Endothelial cell of umbilical vein (primary cell): Measurements from ENCODE around the gene CLRN3. TPM values are rescaled to one million over a fixed set of nuclear protein-coding genes. Genes with fewer than 3 reads are reported as not detected.

Source experiments
- BruUV-seq: library from RNA; stranded (reverse); fragments of 400-500 nt; replicated peaks from 2 replicates; lab custom pipeline; 2021; lab: Mats Ljungman, UMichigan
- CTCF ChIA-PET: fragments of 300-600, 350-600 bp; sonication (Branson Sonifier 250); formaldehyde crosslinking; loops from one replicate; lab custom pipeline; 2021; ENCODE audit warnings: antibody characterized with exemption, inconsistent platforms; lab: Charles Lee
- POLR2A ChIA-PET: fragments of 300-600, 350-600 bp; sonication (Branson Sonifier 250); formaldehyde crosslinking; loops from one replicate; lab custom pipeline; 2021; ENCODE audit warnings: antibody characterized with exemption, inconsistent platforms; lab: Charles Lee
- DNase-seq: peaks from one replicate; pipeline ENCODE4 v3.0.0-alpha.2; 2011; ENCODE audit warnings: low read depth, low spot score
- FAIRE-seq: peaks from 2 replicates; lab custom pipeline; 2011; peaks lifted over from hg19 to GRCh38; lab: Jason Lieb, UNC
- H2AFZ ChIP-seq: 2 replicates; pipeline ENCODE4 v1.6.0; 2012; ENCODE audit warnings: low read depth, low read length, control low read depth, inconsistent platforms
- H3K27ac ChIP-seq: 2 replicates; pipeline ENCODE4 v1.5.1; 2011; ENCODE audit warnings: low read depth, mild to moderate bottlenecking, control low read depth, low read length, moderate library complexity; ENCODE audit not compliant: insufficient read depth
- H3K27me3 ChIP-seq, 2 experiments: 2 replicates each; pipeline versions ENCODE4 v1.6.0 to v1.6.1; 2011; ENCODE audit warnings: low read length in 2 of 2, mixed read lengths in 1 of 2; ENCODE audit not compliant: control insufficient read depth in 2 of 2, insufficient read depth in 2 of 2
- H3K36me3 ChIP-seq, 2 experiments: 2 replicates in 1 of 2; 3 replicates in 1 of 2; pipeline ENCODE4 v1.5.1; 2011; ENCODE audit warnings: low read length in 2 of 2, mild to moderate bottlenecking in 1 of 2, moderate library complexity in 1 of 2; ENCODE audit not compliant: control insufficient read depth in 2 of 2, insufficient read depth in 2 of 2; ENCODE audit errors: extremely low read depth in 1 of 2
- H3K4me1 ChIP-seq: 3 replicates; pipeline ENCODE4 v1.5.1; 2011; ENCODE audit warnings: mild to moderate bottlenecking, low read length; ENCODE audit not compliant: control insufficient read depth, insufficient read depth; ENCODE audit errors: extremely low read depth
- H3K4me2 ChIP-seq: 2 replicates; pipeline ENCODE4 v1.6.1; 2011; ENCODE audit warnings: low read length, control low read depth, mixed read lengths; ENCODE audit not compliant: insufficient read depth
- H3K4me3 ChIP-seq, 3 experiments: fragments of 200-600 bp in 1 of 3; sonication (generic), shearing (Covaris generic) in 1 of 3; replicated peaks in 1 of 3; 2 replicates each; pipeline ENCODE4 v1.5.1; 2011 to 2016; ENCODE audit warnings: control low read depth in 3 of 3, low read length in 3 of 3, mild to moderate bottlenecking in 2 of 3, inconsistent platforms in 1 of 3, low read depth in 1 of 3, moderate library complexity in 1 of 3; ENCODE audit not compliant: insufficient read depth in 1 of 3
- H3K79me2 ChIP-seq: 2 replicates; pipeline ENCODE4 v1.6.0; 2012; ENCODE audit warnings: low read length, inconsistent platforms; ENCODE audit not compliant: control insufficient read depth, insufficient read depth
- H3K9ac ChIP-seq: replicated peaks from 2 replicates; pipeline ENCODE3; 2011; ENCODE audit warnings: low read length, control low read depth; ENCODE audit not compliant: insufficient read depth; ENCODE audit errors: extremely low read depth
- H3K9me1 ChIP-seq: replicated peaks from 3 replicates; pipeline ENCODE4 v1.6.0; 2011; ENCODE audit warnings: mild to moderate bottlenecking, low read length; ENCODE audit not compliant: control insufficient read depth, insufficient read depth; ENCODE audit errors: extremely low read depth
- H3K9me3 ChIP-seq: replicated peaks from 2 replicates; pipeline ENCODE4 v1.5.1; 2012; ENCODE audit warnings: low read length, inconsistent platforms; ENCODE audit not compliant: control insufficient read depth, insufficient read depth
- H4K20me1 ChIP-seq: replicated peaks from 2 replicates; pipeline ENCODE3; 2011; ENCODE audit warnings: mild to moderate bottlenecking, low read length; ENCODE audit not compliant: control insufficient read depth, insufficient read depth; ENCODE audit errors: extremely low read depth
- GATA2 ChIP-seq: IDR thresholded peaks from 2 replicates; pipeline ENCODE4 v1.7.0; 2011; ENCODE audit warnings: low read depth, mild to moderate bottlenecking, moderate library complexity, mixed read lengths, low read length; ENCODE audit not compliant: insufficient read length, insufficient read depth
- JUN ChIP-seq: IDR thresholded peaks from 2 replicates; pipeline ENCODE4 v1.6.1; 2011; ENCODE audit warnings: borderline replicate concordance, low read depth; ENCODE audit not compliant: insufficient read length, insufficient read depth
- MYC ChIP-seq: IDR thresholded peaks from one replicate; pipeline ENCODE4 v1.6.1; 2011; ENCODE audit warnings: mild to moderate bottlenecking, low read depth, low read length
- POLR2AphosphoS5 ChIP-seq: IDR thresholded peaks from 2 replicates; pipeline ENCODE4 v1.6.1; 2012; ENCODE audit warnings: low read depth, mild to moderate bottlenecking, control low read depth, low read length, moderate library complexity; ENCODE audit not compliant: insufficient read depth
- dilution Hi-C: fragments of 300-500 bp; cut with MboI; formaldehyde crosslinking; loops from one replicate; pipeline ENCODE4 v1.15.0; 2019; ENCODE audit warnings: low sequenced_read_pairs; ENCODE audit not compliant: extremely low pct_ligation_motif_present
- intact Hi-C: fragments of 100-400 bp; cut with micrococcal nuclease; formaldehyde crosslinking; loops from one replicate; pipeline ENCODE4 v1.10.0; 2022
- polyA plus RNA-seq, 4 experiments: library from polyadenylated mRNA; depleted of rRNA in 3 of 4; stranded (reverse) in 3 of 4; unstranded in 1 of 4; fragments of >200 nt; gene quantifications; 2 replicates each; pipeline versions ENCODE4 v1.2.1 to v1.2.3, GENCODE V29; 2011 to 2012; ENCODE audit warnings: missing spikeins in 1 of 4
- total RNA-seq: library from RNA; stranded (reverse); gene quantifications from 2 replicates; pipeline ENCODE4 v1.2.3, GENCODE V29; 2021

The CLRN3 gene
- total and polyA plus RNA-seq, 2 donors (not counting 3 experiments of a cell fraction or from before 2014, with no cell fraction given): 0.07 TPM; not detected in 1

DNA sequence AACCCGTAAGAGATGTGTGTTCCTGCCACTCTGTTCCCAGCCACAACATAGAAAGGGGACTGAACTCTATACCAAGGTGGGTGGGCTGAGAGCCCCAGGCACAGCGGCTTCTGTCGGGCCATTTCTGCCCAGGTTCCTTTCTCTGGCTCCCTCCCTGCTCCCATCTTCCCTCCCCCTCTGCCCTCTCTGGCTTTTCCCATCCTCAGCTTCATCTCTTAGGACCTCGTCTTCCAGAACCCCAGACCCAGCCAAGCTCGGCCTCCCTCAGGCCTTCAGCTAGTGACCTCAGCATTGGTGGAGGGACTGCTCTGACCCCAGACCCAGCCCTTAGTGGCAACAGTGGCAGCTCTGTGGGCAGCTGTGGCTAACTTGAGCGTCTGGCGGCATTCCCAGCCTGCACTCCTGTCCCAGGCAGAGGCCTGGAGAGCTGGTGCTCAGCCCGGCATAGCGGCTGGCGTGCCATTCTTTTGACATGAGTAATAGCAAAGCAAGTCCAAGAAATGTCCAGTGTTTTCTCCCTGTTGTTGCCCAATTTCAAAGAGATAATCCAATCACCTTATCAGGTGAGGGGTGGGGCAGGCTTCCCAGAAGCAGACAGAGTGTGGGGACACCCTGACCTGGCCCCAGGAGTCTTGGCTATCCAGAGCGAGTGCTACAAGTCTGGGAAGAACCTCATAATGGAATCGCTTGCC is 30.1 kb upstream of the CLRN3 start:
- no peak overlapping the region for H2AFZ ChIP-seq
- H3K79me2 ChIP-seq: peaks cover 27% of the 10 kb centered on the region
- no TSS peak for BruUV-seq
- no peak overlapping the region for H3K4me3 ChIP-seq
- peaks cover 78% of the 10 kb centered on the region for H3K4me1 ChIP-seq
- H3K9me1 ChIP-seq: no peaks in the 10 kb centered on the region
- peaks cover 0 to 5% of the 10 kb centered on the region in 2 experiments for H3K36me3 ChIP-seq
- peak; percentile 74 for DNase-seq
- H3K4me2 ChIP-seq: no peak overlapping the region
- intact Hi-C loops (loop anchor here (1.0 kb wide), 1 partner anchor 20 kb away; no protein-coding TSS in a partner anchor), dilution Hi-C loops (no loop called here)
- CTCF ChIA-PET: interaction anchor here (0.9 to 10.3 kb wide), 5 partner anchors 9 to 146 kb away, joined by 3 to 68 read pairs (median 5); partner anchors contain the start of gene PTPRE
- no peaks in the 10 kb centered on the region for H3K27me3 ChIP-seq
- H3K9me3 ChIP-seq: no peaks in the 10 kb centered on the region
- FAIRE-seq: peak; percentile 86
- no peaks in the 10 kb centered on the region for H4K20me1 ChIP-seq
- POLR2A ChIA-PET: no interaction called here
- peak overlapping the region; percentile 32 for H3K9ac ChIP-seq
- peak overlapping the region; percentile 72 for H3K27ac ChIP-seq
- TF ChIP-seq MYC: no peak

- Histone ChIP-seq H3K36me3 (peaks cover 0 to 5% of the 10 kb centered on the region in 2 experiments), H3K4me3 (no peak overlapping the region), H3K4me1 (peaks cover 72% of the 10 kb centered on the region), H3K27ac (peak overlapping the region; percentile 72), H2AFZ (no peak overlapping the region), H3K9ac (peak overlapping the region; percentile 32), H3K4me2 (peak overlapping the region; percentile 34), H3K79me2 (peaks cover 26% of the 10 kb centered on the region), H4K20me1 (no peaks in the 10 kb centered on the region), H3K9me3 (no peaks in the 10 kb centered on the region), H3K27me3 (no peaks in the 10 kb centered on the region), H3K9me1 (no peaks in the 10 kb centered on the region)
- CTCF ChIA-PET: interaction anchor here (0.9 to 10.3 kb wide), 5 partner anchors 10 to 147 kb away, joined by 3 to 68 read pairs (median 5); partner anchors contain the start of gene PTPRE
- FAIRE-seq (no peak), DNase-seq (no peak)
- TF ChIP-seq POLR2AphosphoS5: no peak
- TF ChIP-seq JUN: no peak
- no peak for TF ChIP-seq MYC
- TF ChIP-seq GATA2: no peak
- POLR2A ChIA-PET: no interaction called here
- intact Hi-C loops (no loop called here), dilution Hi-C loops (no loop called here)
- BruUV-seq: no TSS peak
Observed at GRCh38 chr10:127922206-127922605, 29.5 kb upstream of the CLRN3 start.
